ENCODE data around the gene RPS2. TPM values are rescaled to one million over a fixed set of nuclear protein-coding genes. Genes with fewer than 3 reads are reported as not detected.

RPS2 gene
- total RNA-seq, 4 donors from 2014 or later = 899 to 1,585 (median 1,295) TPM

- H3K36me3 ChIP-seq = peaks cover 0 to 29% of the 10 kb centered on the region in 2 donors
- peak; percentile 94 for ATAC-seq
- H3K4me3 ChIP-seq = peak within 1 kb of the TSS; percentile 74 to 92
- H3K4me1 ChIP-seq = peaks cover 0 to 47% (median 11%) of the 10 kb centered on the region in 3 donors
- H3K9me3 ChIP-seq = no peaks in the 10 kb centered on the region
- WGBS, 2 donors (ENCODE audit: low coverage in 1 of 2) = 0% methylated on average over 1 of the region's 109 CpGs; no CpG with 5 or more reads in 1 of the 2 donors
- peak within 1 kb of the TSS; percentile 7 to 85 (median 80) for H3K27ac ChIP-seq
- peaks cover 55% of the 10 kb centered on the region for H3K27me3 ChIP-seq
- TF ChIP-seq EP300 (IDR thresholded peaks at IDR 0.05) (no peak), POLR2A (IDR thresholded peaks at IDR 0.05) (peak; percentile 51 to 68), CTCF (IDR thresholded peaks at IDR 0.05) (peak in 2 of 4 experiments; percentile 1 to 64), POLR2AphosphoS5 (IDR thresholded peaks at IDR 0.05) (peak; percentile 1)
Measured at GRCh38 chr16:1983544-1984346, 19.1 kb upstream of the RPS2 start, which contains the start of gene GFER. TSS of gene GFER (plus strand) at chr16:1984193. CDS start at chr16:1984219, 26 bp downstream.

GRCh38 chr16:1982991-1983543, 18.4 kb upstream of the RPS2 start:
- Histone ChIP-seq H3K4me1 (peaks cover 0 to 48% (median 11%) of the 10 kb centered on the region in 3 donors), H3K36me3 (peaks cover 0 to 36% of the 10 kb centered on the region in 2 donors), H3K9me3 (no peaks in the 10 kb centered on the region), H3K4me3 (peak overlapping the region; percentile 74 to 92), H3K27me3 (peaks cover 55% of the 10 kb centered on the region), H3K27ac (peak overlapping the region in 3 of 4 donors; percentile 79 to 85 (median 81))
- WGBS, 2 donors (ENCODE audit: low coverage in 1 of 2) = 31 to 47% methylated on average over 2 to 12 of the region's 19 CpGs
- ATAC-seq = no peak
- TF ChIP-seq CTCF (IDR thresholded peaks at IDR 0.05) (peak in 1 of 4 experiments; percentile 4), POLR2AphosphoS5 (IDR thresholded peaks at IDR 0.05) (no peak), POLR2A (IDR thresholded peaks at IDR 0.05) (no peak)

GRCh38 chr16:1982013-1982433, 17.4 kb upstream of the RPS2 start:
- TF ChIP-seq POLR2AphosphoS5 (IDR thresholded peaks at IDR 0.05) (no peak), EP300 (IDR thresholded peaks at IDR 0.05) (no peak), CTCF (IDR thresholded peaks at IDR 0.05) (no peak), POLR2A (IDR thresholded peaks at IDR 0.05) (no peak)
- Histone ChIP-seq H3K9me3 (no peaks in the 10 kb centered on the region), H3K4me1 (peaks cover 0 to 48% (median 11%) of the 10 kb centered on the region in 3 donors), H3K36me3 (peaks cover 0 to 41% of the 10 kb centered on the region in 2 donors), H3K27ac (no peak overlapping the region), H3K27me3 (peaks cover 63% of the 10 kb centered on the region), H3K4me3 (no peak overlapping the region)
- ATAC-seq = no peak
- WGBS, 2 donors (ENCODE audit: low coverage in 1 of 2) = 57% methylated on average over 1 of the region's 5 CpGs; no CpG with 5 or more reads in 1 of the 2 donors

- Histone ChIP-seq H3K27me3 (peaks cover 69% of the 10 kb centered on the region), H3K4me3 (no peak within 1 kb of the TSS), H3K36me3 (peaks cover 0 to 41% of the 10 kb centered on the region in 2 donors), H3K9me3 (no peaks in the 10 kb centered on the region), H3K27ac (no peak within 1 kb of the TSS), H3K4me1 (peaks cover 0 to 48% (median 11%) of the 10 kb centered on the region in 3 donors)
- ATAC-seq = no peak
- WGBS, 2 donors (ENCODE audit: low coverage in 1 of 2) = 29 to 40% methylated on average over 1 to 5 of the region's 6 CpGs
- TF ChIP-seq CTCF (IDR thresholded peaks at IDR 0.05) (no peak), POLR2A (IDR thresholded peaks at IDR 0.05) (no peak), EP300 (IDR thresholded peaks at IDR 0.05) (no peak), POLR2AphosphoS5 (IDR thresholded peaks at IDR 0.05) (no peak)
Measured at GRCh38 chr16:1981398-1981836, 16.8 kb upstream of the RPS2 start, which contains the start of gene NOXO1. TSS of gene NOXO1 (minus strand) at chr16:1981469. CDS start at chr16:1981179, 290 bp downstream.
